ENCODE measurements around the gene SYNGR1.
A peak's percentile ranks its signal among the peaks of the same experiment; 100 is the strongest.

The SYNGR1 gene

GRCh38 chr22:39360242-39360641 lies 10.5 kb downstream of the SYNGR1 start:
- no peak for TF ChIP-seq CTCF (IDR thresholded peaks at IDR 0.05; ENCODE audit: low read depth, low read length, missing control alignments)
- no peak overlapping the region for H3K4me3 ChIP-seq (ENCODE audit: low read depth, low read length)
- no peak for DNase-seq (ENCODE audit: low read depth)

- H3K4me3 ChIP-seq (ENCODE audit: low read depth, low read length): no peak overlapping the region
- TF ChIP-seq CTCF (IDR thresholded peaks at IDR 0.05; ENCODE audit: low read depth, low read length, missing control alignments): no peak
- no peak for DNase-seq (ENCODE audit: low read depth)
Measured at GRCh38 chr22:39360674-39361413, 11.1 kb downstream of the SYNGR1 start.

- no peak overlapping the region for H3K4me3 ChIP-seq (ENCODE audit: low read depth, low read length)
- DNase-seq (ENCODE audit: low read depth): no peak
- peak; percentile 15 for TF ChIP-seq CTCF (IDR thresholded peaks at IDR 0.05; ENCODE audit: low read depth, low read length, missing control alignments)
Measured at GRCh38 chr22:39361496-39361895, 11.7 kb downstream of the SYNGR1 start.

GRCh38 chr22:39362271-39362670 lies 12.5 kb downstream of the SYNGR1 start:
- H3K4me3 ChIP-seq (ENCODE audit: low read depth, low read length): no peak overlapping the region
- DNase-seq (ENCODE audit: low read depth): no peak
- no peak for TF ChIP-seq CTCF (IDR thresholded peaks at IDR 0.05; ENCODE audit: low read depth, low read length, missing control alignments)

GRCh38 chr22:39362932-39363331 lies 13.1 kb downstream of the SYNGR1 start:
- no peak for TF ChIP-seq CTCF (IDR thresholded peaks at IDR 0.05; ENCODE audit: low read depth, low read length, missing control alignments)
- H3K4me3 ChIP-seq (ENCODE audit: low read depth, low read length): no peak overlapping the region
- no peak for DNase-seq (ENCODE audit: low read depth)

GRCh38 chr22:39363751-39364515 lies 14.1 kb downstream of the SYNGR1 start:
- no peak for DNase-seq (ENCODE audit: low read depth)
- TF ChIP-seq CTCF (IDR thresholded peaks at IDR 0.05; ENCODE audit: low read depth, low read length, missing control alignments): no peak
- no peak overlapping the region for H3K4me3 ChIP-seq (ENCODE audit: low read depth, low read length)
